GM23338 (cell line): Measurements from ENCODE around the gene SLC35A1. TPM values are rescaled to one million over a fixed set of nuclear protein-coding genes. Genes with fewer than 3 reads are reported as not detected.

ENCODE experiments used
- ATAC-seq: fragments of 200-7000 bp; cut with Tn5 transposase; 3 replicates; pipeline ENCODE4 v1.9.1; 2020
- DNase-seq: peaks from one replicate; pipeline ENCODE4 v3.0.0-alpha.2; 2015; ENCODE audit warnings: low spot score
- H2AFZ ChIP-seq: fragments of 200-600 bp; sonication (generic); 2 replicates; pipeline ENCODE4 v1.8.0; 2016; ENCODE audit warnings: antibody characterized with exemption, mild to moderate bottlenecking, moderate library complexity
- H3F3A ChIP-seq: fragments of 200-600 bp; sonication (generic); replicated peaks from 2 replicates; pipeline ENCODE4 v1.8.0; 2017; ENCODE audit warnings: antibody characterized with exemption, mixed run types, low read depth
- H3K27ac ChIP-seq: fragments of 200-600 bp; sonication (generic); 2 replicates; pipeline ENCODE4 v1.6.1; 2016; ENCODE audit warnings: low read depth
- H3K27me3 ChIP-seq: fragments of 200-600 bp; sonication (generic); 2 replicates; pipeline ENCODE4 v1.8.0; 2016; ENCODE audit warnings: mild to moderate bottlenecking, mixed run types, moderate library complexity; ENCODE audit not compliant: insufficient read depth
- H3K36me3 ChIP-seq: fragments of 200-600 bp; sonication (generic); 2 replicates; pipeline ENCODE4 v1.8.0; 2016; ENCODE audit warnings: mild to moderate bottlenecking; ENCODE audit not compliant: insufficient read depth
- H3K4me1 ChIP-seq: fragments of 200-600 bp; sonication (generic); 2 replicates; pipeline ENCODE4 v1.8.0; 2016; ENCODE audit warnings: mild to moderate bottlenecking, moderate library complexity; ENCODE audit not compliant: insufficient read depth
- H3K4me2 ChIP-seq: fragments of 200-600 bp; sonication (generic); 2 replicates; pipeline ENCODE4 v1.7.1; 2017; ENCODE audit warnings: mixed run types
- H3K4me3 ChIP-seq: fragments of 200-600 bp; sonication (generic); 2 replicates; pipeline ENCODE4 v1.6.1; 2016; ENCODE audit warnings: mixed run types
- H3K79me2 ChIP-seq: fragments of 200-600 bp; sonication (generic); replicated peaks from 2 replicates; pipeline ENCODE4 v1.8.0; 2017; ENCODE audit warnings: mild to moderate bottlenecking; ENCODE audit not compliant: insufficient read depth
- H3K9me2 ChIP-seq: fragments of 200-600 bp; sonication (generic); 2 replicates; pipeline ENCODE4 v1.8.0; 2017; ENCODE audit not compliant: insufficient read depth
- H4K20me1 ChIP-seq: fragments of 200-600 bp; sonication (generic); replicated peaks from 2 replicates; pipeline ENCODE4 v1.8.0; 2017; ENCODE audit warnings: mild to moderate bottlenecking; ENCODE audit not compliant: insufficient read depth
- H3K27ac Mint-ChIP-seq: 2 replicates; pipeline ENCODE4 v1.8.0; 2020; ENCODE audit warnings: inconsistent platforms, mild to moderate bottlenecking, moderate library complexity, mixed read lengths
- H3K27me3 Mint-ChIP-seq: 3 replicates; pipeline ENCODE4 v1.8.0; 2022; ENCODE audit warnings: low read depth, mild to moderate bottlenecking, moderate library complexity, mixed read lengths, inconsistent platforms; ENCODE audit not compliant: insufficient read depth, poor library complexity
- H3K36me3 Mint-ChIP-seq: 3 replicates; pipeline ENCODE4 v1.8.0; 2021; ENCODE audit warnings: low read depth, mild to moderate bottlenecking, inconsistent platforms, moderate library complexity, mixed read lengths
- H3K4me1 Mint-ChIP-seq: 3 replicates; pipeline ENCODE4 v1.8.0; 2020; ENCODE audit warnings: mild to moderate bottlenecking, inconsistent platforms, mixed read lengths
- H3K4me3 Mint-ChIP-seq: 3 replicates; pipeline ENCODE4 v1.8.0; 2021; ENCODE audit warnings: moderate library complexity, mild to moderate bottlenecking, inconsistent platforms, mixed read lengths
- H3K9me3 Mint-ChIP-seq: 3 replicates; pipeline ENCODE4 v1.8.0; 2020; ENCODE audit warnings: moderate library complexity, mild to moderate bottlenecking, inconsistent platforms, mixed read lengths
- CREB1 ChIP-seq: fragments of 250-450 bp; sonication (Bioruptor Pico); IDR thresholded peaks from 2 replicates; pipeline ENCODE4 v1.5.0; 2020; ENCODE audit warnings: low read depth, mild to moderate bottlenecking, moderate library complexity
- JUNB ChIP-seq: IDR thresholded peaks from one replicate; pipeline ENCODE4 v1.6.1; 2016; ENCODE audit warnings: antibody characterized with exemption; ENCODE audit not compliant: unreplicated experiment
- polyA plus RNA-seq: library from polyadenylated mRNA; unstranded; fragments of >200 nt; fragmentation: Nextera tagmentation; extraction: Ambion mirVana; gene quantifications from 2 replicates; pipeline ENCODE4 v1.2.1, GENCODE V29; 2016
- total RNA-seq: library from RNA; depleted of rRNA; stranded (reverse); fragments of >200 nt; shearing (Covaris generic); gene quantifications from 2 replicates; pipeline ENCODE4 v1.2.3, GENCODE V29; 2014
- TF ChIP-seq, protein P1 (sequence below): fragments of 250-450 bp; sonication (Bioruptor Pico); IDR thresholded peaks from 2 replicates; pipeline ENCODE4 v1.5.0; 2020; ENCODE audit warnings: mild to moderate bottlenecking, moderate library complexity
- TF ChIP-seq, protein P2 (sequence below): IDR thresholded peaks from one replicate; pipeline ENCODE4 v1.6.1; 2018; ENCODE audit warnings: antibody characterized with exemption; ENCODE audit not compliant: unreplicated experiment

Gene SLC35A1
- total and polyA plus RNA-seq, 2 experiments from 2014 or later = 11.1 to 15.1 TPM

DNA sequence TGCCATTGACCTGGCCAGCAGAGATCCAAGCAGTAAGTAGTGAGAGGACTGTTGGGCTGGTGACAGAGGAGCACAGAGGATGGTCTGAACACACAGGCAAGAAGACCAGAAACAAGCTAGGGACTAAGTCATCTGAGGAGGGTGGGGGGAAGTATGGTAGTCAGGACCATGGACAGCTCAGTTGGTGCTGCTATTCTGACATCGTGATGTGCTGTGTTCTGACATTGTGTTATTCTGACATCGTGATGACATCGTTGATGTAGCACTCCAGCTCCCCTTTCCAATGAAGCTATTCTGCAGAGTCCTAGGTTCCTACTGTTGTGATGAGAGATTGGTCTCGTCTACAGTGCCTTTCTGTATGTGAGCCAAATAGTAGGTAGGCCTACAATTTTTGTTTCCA is 36.3 kb upstream of the SLC35A1 start:
- Mint-ChIP-seq H3K36me3 (no peaks in the 10 kb centered on the region), H3K9me3 (no peaks in the 10 kb centered on the region), H3K27me3 (peaks cover 4% of the 10 kb centered on the region), H3K4me1 (no peaks in the 10 kb centered on the region), H3K4me3 (no peak overlapping the region), H3K27ac (no peak overlapping the region)
- DNase-seq (peak; percentile 83), ATAC-seq (peak; percentile 93)
- H3F3A ChIP-seq = no peaks in the 10 kb centered on the region
- no peak overlapping the region for H3K27ac ChIP-seq
- H3K4me2 ChIP-seq = no peak overlapping the region
- H3K27me3 ChIP-seq = no peaks in the 10 kb centered on the region
- H3K9me2 ChIP-seq = no peaks in the 10 kb centered on the region
- H2AFZ ChIP-seq = no peak overlapping the region
- H4K20me1 ChIP-seq = no peaks in the 10 kb centered on the region
- H3K79me2 ChIP-seq = no peaks in the 10 kb centered on the region
- H3K4me3 ChIP-seq = no peak overlapping the region
- no peaks in the 10 kb centered on the region for H3K4me1 ChIP-seq
- no peaks in the 10 kb centered on the region for H3K36me3 ChIP-seq
- TF ChIP-seq CREB1 (CRISPR knock-in tag) = peak; percentile 93
- TF ChIP-seq, protein P1, sequence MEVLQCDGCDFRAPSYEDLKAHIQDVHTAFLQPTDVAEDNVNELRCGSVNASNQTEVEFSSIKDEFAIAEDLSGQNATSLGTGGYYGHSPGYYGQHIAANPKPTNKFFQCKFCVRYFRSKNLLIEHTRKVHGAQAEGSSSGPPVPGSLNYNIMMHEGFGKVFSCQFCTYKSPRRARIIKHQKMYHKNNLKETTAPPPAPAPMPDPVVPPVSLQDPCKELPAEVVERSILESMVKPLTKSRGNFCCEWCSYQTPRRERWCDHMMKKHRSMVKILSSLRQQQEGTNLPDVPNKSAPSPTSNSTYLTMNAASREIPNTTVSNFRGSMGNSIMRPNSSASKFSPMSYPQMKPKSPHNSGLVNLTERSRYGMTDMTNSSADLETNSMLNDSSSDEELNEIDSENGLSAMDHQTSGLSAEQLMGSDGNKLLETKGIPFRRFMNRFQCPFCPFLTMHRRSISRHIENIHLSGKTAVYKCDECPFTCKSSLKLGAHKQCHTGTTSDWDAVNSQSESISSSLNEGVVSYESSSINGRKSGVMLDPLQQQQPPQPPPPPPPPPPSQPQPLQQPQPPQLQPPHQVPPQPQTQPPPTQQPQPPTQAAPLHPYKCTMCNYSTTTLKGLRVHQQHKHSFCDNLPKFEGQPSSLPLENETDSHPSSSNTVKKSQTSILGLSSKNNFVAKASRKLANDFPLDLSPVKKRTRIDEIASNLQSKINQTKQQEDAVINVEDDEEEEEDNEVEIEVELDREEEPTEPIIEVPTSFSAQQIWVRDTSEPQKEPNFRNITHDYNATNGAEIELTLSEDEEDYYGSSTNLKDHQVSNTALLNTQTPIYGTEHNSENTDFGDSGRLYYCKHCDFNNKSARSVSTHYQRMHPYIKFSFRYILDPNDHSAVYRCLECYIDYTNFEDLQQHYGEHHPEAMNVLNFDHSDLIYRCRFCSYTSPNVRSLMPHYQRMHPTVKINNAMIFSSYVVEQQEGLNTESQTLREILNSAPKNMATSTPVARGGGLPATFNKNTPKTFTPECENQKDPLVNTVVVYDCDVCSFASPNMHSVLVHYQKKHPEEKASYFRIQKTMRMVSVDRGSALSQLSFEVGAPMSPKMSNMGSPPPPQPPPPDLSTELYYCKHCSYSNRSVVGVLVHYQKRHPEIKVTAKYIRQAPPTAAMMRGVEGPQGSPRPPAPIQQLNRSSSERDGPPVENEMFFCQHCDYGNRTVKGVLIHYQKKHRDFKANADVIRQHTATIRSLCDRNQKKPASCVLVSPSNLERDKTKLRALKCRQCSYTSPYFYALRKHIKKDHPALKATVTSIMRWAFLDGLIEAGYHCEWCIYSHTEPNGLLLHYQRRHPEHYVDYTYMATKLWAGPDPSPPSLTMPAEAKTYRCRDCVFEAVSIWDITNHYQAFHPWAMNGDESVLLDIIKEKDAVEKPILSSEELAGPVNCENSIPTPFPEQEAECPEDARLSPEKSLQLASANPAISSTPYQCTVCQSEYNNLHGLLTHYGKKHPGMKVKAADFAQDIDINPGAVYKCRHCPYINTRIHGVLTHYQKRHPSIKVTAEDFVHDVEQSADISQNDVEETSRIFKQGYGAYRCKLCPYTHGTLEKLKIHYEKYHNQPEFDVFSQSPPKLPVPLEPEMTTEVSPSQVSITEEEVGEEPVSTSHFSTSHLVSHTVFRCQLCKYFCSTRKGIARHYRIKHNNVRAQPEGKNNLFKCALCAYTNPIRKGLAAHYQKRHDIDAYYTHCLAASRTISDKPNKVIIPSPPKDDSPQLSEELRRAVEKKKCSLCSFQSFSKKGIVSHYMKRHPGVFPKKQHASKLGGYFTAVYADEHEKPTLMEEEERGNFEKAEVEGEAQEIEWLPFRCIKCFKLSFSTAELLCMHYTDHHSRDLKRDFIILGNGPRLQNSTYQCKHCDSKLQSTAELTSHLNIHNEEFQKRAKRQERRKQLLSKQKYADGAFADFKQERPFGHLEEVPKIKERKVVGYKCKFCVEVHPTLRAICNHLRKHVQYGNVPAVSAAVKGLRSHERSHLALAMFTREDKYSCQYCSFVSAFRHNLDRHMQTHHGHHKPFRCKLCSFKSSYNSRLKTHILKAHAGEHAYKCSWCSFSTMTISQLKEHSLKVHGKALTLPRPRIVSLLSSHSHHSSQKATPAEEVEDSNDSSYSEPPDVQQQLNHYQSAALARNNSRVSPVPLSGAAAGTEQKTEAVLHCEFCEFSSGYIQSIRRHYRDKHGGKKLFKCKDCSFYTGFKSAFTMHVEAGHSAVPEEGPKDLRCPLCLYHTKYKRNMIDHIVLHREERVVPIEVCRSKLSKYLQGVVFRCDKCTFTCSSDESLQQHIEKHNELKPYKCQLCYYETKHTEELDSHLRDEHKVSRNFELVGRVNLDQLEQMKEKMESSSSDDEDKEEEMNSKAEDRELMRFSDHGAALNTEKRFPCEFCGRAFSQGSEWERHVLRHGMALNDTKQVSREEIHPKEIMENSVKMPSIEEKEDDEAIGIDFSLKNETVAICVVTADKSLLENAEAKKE (CRISPR knock-in tag) = no peak
- TF ChIP-seq, protein P2, sequence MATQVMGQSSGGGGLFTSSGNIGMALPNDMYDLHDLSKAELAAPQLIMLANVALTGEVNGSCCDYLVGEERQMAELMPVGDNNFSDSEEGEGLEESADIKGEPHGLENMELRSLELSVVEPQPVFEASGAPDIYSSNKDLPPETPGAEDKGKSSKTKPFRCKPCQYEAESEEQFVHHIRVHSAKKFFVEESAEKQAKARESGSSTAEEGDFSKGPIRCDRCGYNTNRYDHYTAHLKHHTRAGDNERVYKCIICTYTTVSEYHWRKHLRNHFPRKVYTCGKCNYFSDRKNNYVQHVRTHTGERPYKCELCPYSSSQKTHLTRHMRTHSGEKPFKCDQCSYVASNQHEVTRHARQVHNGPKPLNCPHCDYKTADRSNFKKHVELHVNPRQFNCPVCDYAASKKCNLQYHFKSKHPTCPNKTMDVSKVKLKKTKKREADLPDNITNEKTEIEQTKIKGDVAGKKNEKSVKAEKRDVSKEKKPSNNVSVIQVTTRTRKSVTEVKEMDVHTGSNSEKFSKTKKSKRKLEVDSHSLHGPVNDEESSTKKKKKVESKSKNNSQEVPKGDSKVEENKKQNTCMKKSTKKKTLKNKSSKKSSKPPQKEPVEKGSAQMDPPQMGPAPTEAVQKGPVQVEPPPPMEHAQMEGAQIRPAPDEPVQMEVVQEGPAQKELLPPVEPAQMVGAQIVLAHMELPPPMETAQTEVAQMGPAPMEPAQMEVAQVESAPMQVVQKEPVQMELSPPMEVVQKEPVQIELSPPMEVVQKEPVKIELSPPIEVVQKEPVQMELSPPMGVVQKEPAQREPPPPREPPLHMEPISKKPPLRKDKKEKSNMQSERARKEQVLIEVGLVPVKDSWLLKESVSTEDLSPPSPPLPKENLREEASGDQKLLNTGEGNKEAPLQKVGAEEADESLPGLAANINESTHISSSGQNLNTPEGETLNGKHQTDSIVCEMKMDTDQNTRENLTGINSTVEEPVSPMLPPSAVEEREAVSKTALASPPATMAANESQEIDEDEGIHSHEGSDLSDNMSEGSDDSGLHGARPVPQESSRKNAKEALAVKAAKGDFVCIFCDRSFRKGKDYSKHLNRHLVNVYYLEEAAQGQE = peak; percentile 100
- no peak for TF ChIP-seq JUNB
